Panc1 (cell line): ENCODE results near the gene NPAS3. TPM values are rescaled to one million over a fixed set of nuclear protein-coding genes. Genes with fewer than 3 reads are reported as not detected.

Source experiments
- ATAC-seq: fragments of 200-7000 bp; cut with Tn5 transposase; 2 replicates; pipeline ENCODE4 v1.9.1; 2020; ENCODE audit warnings: mild to moderate bottlenecking, moderate library complexity
- BruUV-seq: library from RNA; stranded (reverse); fragments of 400-500 nt; replicated peaks from 2 replicates; lab custom pipeline; 2021; lab: Mats Ljungman, UMichigan
- CTCF ChIA-PET: fragments of 300-600 bp; sonication (Branson Sonifier 250); formaldehyde crosslinking; loops from one replicate; lab custom pipeline; 2022; ENCODE audit warnings: antibody characterized with exemption; lab: Charles Lee
- POLR2A ChIA-PET: fragments of 300-600 bp; sonication (Branson Sonifier 250); formaldehyde crosslinking; loops from one replicate; lab custom pipeline; 2022; ENCODE audit warnings: antibody characterized with exemption; lab: Charles Lee
- DNase-seq: peaks from one replicate; pipeline ENCODE4 v3.0.0-alpha.2; 2010; ENCODE audit warnings: low read depth, low spot score
- H3K27ac ChIP-seq: 2 replicates; pipeline ENCODE4 v1.5.1; 2011; ENCODE audit warnings: mild to moderate bottlenecking, low read length, inconsistent platforms
- H3K27me3 ChIP-seq: fragments of 200-500 bp; sonication (Bioruptor generic); 2 replicates; pipeline ENCODE4 v1.6.0; 2014; ENCODE audit warnings: low read length, inconsistent platforms; ENCODE audit not compliant: control insufficient read depth, insufficient read depth
- H3K36me3 ChIP-seq: fragments of 200-500 bp; sonication (Bioruptor generic); 2 replicates; pipeline ENCODE4 v1.5.1; 2014; ENCODE audit warnings: inconsistent platforms, mild to moderate bottlenecking, low read length, moderate library complexity; ENCODE audit not compliant: control insufficient read depth, insufficient read depth
- H3K4me1 ChIP-seq: 2 replicates; pipeline ENCODE4 v1.5.1; 2011; ENCODE audit warnings: inconsistent platforms, mild to moderate bottlenecking, low read length, moderate library complexity; ENCODE audit not compliant: control insufficient read depth, insufficient read depth
- H3K4me3 ChIP-seq, 2 experiments: 2 replicates each; pipeline ENCODE4 v1.5.1; 2011 to 2012; ENCODE audit warnings: low read depth in 2 of 2, low read length in 2 of 2, mild to moderate bottlenecking in 2 of 2, inconsistent platforms in 1 of 2, moderate library complexity in 1 of 2
- H3K9me3 ChIP-seq: fragments of 200-500 bp; sonication (Bioruptor generic); 2 replicates; pipeline ENCODE4 v1.5.1; 2014; ENCODE audit warnings: low read depth, mild to moderate bottlenecking, inconsistent platforms, low read length, moderate library complexity; ENCODE audit not compliant: control insufficient read depth, insufficient read depth
- CTCF ChIP-seq: fragments of 450-650 bp; IDR thresholded peaks from 2 replicates; pipeline ENCODE4 v1.5.1; 2017; ENCODE audit warnings: mild to moderate bottlenecking
- POLR2AphosphoS5 ChIP-seq: IDR thresholded peaks from 2 replicates; pipeline ENCODE4 v1.6.1; 2012; ENCODE audit warnings: mild to moderate bottlenecking, low read depth, low read length, moderate library complexity
- REST ChIP-seq, 2 experiments: IDR thresholded peaks; 2 replicates each; pipeline ENCODE4 v1.6.1; 2011 to 2012; ENCODE audit warnings: low read depth in 2 of 2, control low read depth in 1 of 2, low read length in 1 of 2, mild to moderate bottlenecking in 1 of 2, moderate library complexity in 1 of 2; ENCODE audit not compliant: insufficient read depth in 1 of 2
- SIN3A ChIP-seq: IDR thresholded peaks from 2 replicates; pipeline ENCODE4 v1.6.1; 2012; ENCODE audit warnings: low read depth, mild to moderate bottlenecking, low read length, moderate library complexity, borderline replicate concordance; ENCODE audit not compliant: insufficient read depth
- TCF7L2 ChIP-seq: IDR thresholded peaks from 2 replicates; pipeline ENCODE4 v1.6.1; 2011; ENCODE audit warnings: mild to moderate bottlenecking, low read depth, low read length, inconsistent platforms
- in situ Hi-C: cut with HindIII; loops from 2 replicates; pipeline ENCODE4 v1.10.0; 2016; ENCODE audit warnings: low sequenced_read_pairs, low pct_unique_long_range_greater_than_20kb
- intact Hi-C: fragments of 100-400 bp; cut with micrococcal nuclease; formaldehyde crosslinking; loops from one replicate; pipeline ENCODE4 v1.10.0; 2022; ENCODE audit not compliant: unreplicated experiment
- total RNA-seq: library from RNA; stranded (reverse); gene quantifications from one replicate; pipeline ENCODE4 v1.2.1, GENCODE V29; 2021; ENCODE audit not compliant: unreplicated experiment

NPAS3 gene
- total RNA-seq, 1 experiment from 2014 or later: 0.23 TPM

GRCh38 chr14:33570694-33571310 is 632.1 kb downstream of the NPAS3 start:
- intact Hi-C loops: no loop called here

GRCh38 chr14:33573301-33573880 is 634.7 kb downstream of the NPAS3 start:
- no peak for ATAC-seq
- Histone ChIP-seq H3K27me3 (no peaks in the 10 kb centered on the region), H3K4me1 (no peaks in the 10 kb centered on the region), H3K27ac (no peak overlapping the region), H3K4me3 (no peak overlapping the region), H3K36me3 (no peaks in the 10 kb centered on the region), H3K9me3 (no peaks in the 10 kb centered on the region)
- no peak for DNase-seq
- BruUV-seq: no TSS peak
- no peak for TF ChIP-seq CTCF
- TF ChIP-seq TCF7L2: no peak
- no peak for TF ChIP-seq POLR2AphosphoS5
- in situ Hi-C loops (no loop called here), intact Hi-C loops (no loop called here)
- CTCF ChIA-PET: no interaction called here
- POLR2A ChIA-PET: no interaction called here

More at GRCh38 chr14:33570694-33571310, 632.1 kb downstream of the NPAS3 start:
- TF ChIP-seq CTCF (no peak), SIN3A (no peak), REST (IDR thresholded peaks at IDR 0.05; ENCODE audit: insufficient read depth in 1 of 2, low read depth in 2 of 2, low read length in 1 of 2) (no peak), TCF7L2 (no peak), POLR2AphosphoS5 (no peak)
- Histone ChIP-seq H3K9me3 (no peaks in the 10 kb centered on the region), H3K27me3 (no peaks in the 10 kb centered on the region), H3K4me1 (no peaks in the 10 kb centered on the region), H3K27ac (no peak overlapping the region), H3K4me3 (no peak overlapping the region), H3K36me3 (no peaks in the 10 kb centered on the region)
- CTCF ChIA-PET: no interaction called here
- in situ Hi-C loops: no loop called here
- DNase-seq (no peak), ATAC-seq (no peak)
- no TSS peak for BruUV-seq
- POLR2A ChIA-PET: no interaction called here
